Posterior cingulate gyrus (tissue), 11 donors: ENCODE measurements around the gene KHK.
"Not testable (repeated sequence)": the region's sequence is repeated elsewhere in the genome, so short reads cannot be mapped to it uniquely, and the experiment has no call there.

Experiments used
- DNase-seq, 10 donors: peaks; one replicate each; pipeline versions ENCODE4 v3.0.0 to v3.0.0-alpha.2; 2020 to 2021; ENCODE audit warnings: mixed read lengths in 3 of 10
- intact Hi-C: fragments of 100-400 bp; cut with DNase I; formaldehyde crosslinking; loops from one replicate; pipeline ENCODE4 v1.15.1; 2023

Gene KHK

GRCh38 chr2:27058210-27058609 lies 28.4 kb upstream of the KHK start:
- intact Hi-C loops, result no loop called here
- peak in 1 of 10 donors; percentile 45 for DNase-seq

DNA sequence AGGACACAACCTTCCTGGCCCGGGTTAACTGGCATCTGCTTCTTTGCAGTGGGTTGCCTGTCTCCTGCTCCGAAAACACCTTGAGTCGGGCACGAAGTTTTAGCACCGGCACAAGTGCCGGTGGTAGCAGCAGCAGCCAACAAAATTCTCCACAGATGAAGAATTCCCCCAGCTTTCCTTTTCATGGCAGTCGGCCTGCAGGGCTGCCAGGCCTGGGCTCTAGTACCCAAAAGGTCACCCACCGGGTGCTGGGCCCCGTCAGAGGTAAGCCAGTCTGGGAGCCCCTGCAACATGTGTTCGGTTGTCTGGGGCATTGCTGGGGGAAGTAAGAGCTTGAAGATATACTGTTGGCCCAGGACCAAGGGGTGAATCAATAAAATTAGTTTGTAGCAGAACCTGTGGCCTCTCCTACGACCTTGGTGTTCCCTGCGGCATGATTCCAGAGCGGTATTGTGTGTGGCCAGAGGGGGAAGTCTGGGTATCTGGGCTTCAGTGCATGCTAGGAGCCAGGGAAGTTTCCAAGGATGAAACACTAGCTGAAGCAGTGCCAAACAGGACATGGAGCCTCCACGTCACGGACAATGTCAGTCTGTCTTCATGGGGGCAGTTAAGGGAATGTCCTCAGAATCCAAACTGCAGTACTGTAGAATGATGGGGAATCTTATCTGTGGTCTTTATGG lies 27.3 kb upstream of the KHK start:
- intact Hi-C loops, result no loop called here
- no peak for DNase-seq

DNA sequence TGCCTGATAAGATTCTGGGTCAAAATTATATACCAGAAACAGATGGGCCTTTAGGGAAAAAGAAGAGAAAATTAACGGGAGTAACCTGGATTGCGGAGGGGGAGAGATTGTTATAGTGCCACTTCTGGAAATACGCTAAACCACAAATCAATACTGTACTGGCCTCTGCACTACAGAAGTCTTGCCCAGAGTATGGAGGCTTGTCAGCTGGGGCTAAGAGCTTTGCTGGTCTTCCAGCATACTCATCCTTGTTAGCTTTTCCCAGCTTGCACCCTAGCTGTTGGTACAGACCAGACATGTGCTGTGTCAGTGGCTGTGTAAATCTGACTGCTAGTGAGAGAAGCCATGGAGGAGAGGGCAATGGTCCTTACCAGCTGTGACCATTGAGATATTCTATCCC lies 26.2 kb upstream of the KHK start:
- intact Hi-C loops, result no loop called here
- DNase-seq, result peak in 1 of 10 donors; percentile 12

- DNase-seq, result peak in 1 of 10 donors; percentile 7
- intact Hi-C loops, result no loop called here
These were observed 21.4 kb upstream of the KHK start for GRCh38 chr2:27065128-27065527.

DNA sequence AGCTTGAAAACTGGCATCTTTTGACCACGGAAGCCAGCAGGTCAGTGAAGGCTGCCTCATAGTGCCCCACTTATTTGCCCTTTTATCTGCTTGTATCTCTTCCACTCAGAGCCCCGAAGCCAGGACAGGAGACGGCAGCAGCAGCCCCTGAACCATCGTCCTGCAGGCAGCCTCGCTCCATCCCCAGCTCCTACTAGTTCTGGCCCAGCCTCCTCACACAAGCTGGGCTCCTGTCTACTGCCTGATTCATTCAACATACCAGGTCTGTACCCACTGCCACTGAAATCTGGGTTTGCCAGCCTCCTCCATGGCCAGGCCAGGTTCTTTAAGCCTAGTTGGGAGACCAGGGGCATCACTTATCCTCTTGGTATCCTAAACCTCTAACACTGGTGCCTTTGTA lies 19.2 kb upstream of the KHK start:
- intact Hi-C loops, result no loop called here
- peak in 1 of 10 donors; percentile 27 for DNase-seq

- intact Hi-C loops, result no loop called here
- peak in 1 of 10 donors; percentile 33 for DNase-seq
These were observed 17.1 kb upstream of the KHK start for GRCh38 chr2:27069436-27069835.

- DNase-seq, result peak in 2 of 10 donors; percentile 26 to 54
- intact Hi-C loops, result no loop called here
These were observed 16.5 kb upstream of the KHK start for GRCh38 chr2:27069961-27070618.

DNA sequence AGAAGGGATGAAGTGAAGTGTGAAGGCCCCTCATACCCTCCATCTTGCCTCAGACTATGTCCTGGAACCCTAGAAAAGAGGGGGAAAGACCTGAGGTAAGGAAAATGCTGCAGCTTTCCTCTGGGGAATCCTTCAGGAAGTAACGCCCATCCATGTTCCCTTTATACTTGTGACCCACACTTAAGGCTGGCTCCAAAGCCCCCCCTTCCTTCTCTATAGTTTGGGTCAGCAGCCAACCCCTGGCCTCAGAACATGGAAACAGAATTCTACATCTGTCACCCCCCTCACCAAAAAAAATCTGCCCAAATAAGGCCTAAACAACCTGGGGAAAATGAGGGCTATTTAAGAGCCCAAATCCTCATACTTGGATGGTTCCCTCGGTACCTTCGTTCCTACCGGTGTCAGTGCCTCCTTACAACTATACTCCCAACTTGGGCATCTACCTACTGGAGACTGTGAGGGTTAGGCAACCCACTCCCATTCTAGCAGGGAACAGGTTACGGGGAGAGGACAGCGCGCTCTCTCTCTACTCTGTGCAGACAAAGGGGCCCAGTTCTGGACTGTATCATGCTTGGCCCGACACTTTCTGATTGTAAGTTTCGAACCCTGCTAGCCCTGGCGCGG lies 15.8 kb upstream of the KHK start:
- peak in 1 of 10 donors; percentile 4 for DNase-seq
- intact Hi-C loops, result no loop called here

GRCh38 chr2:27071277-27071989 lies 15.1 kb upstream of the KHK start, which contains the start of gene OST4:
Gene OST4 (minus strand): TSS chr2:27071654.
- peak; percentile 89 to 99 (median 95) for DNase-seq
- intact Hi-C loops, result no loop called here

DNA sequence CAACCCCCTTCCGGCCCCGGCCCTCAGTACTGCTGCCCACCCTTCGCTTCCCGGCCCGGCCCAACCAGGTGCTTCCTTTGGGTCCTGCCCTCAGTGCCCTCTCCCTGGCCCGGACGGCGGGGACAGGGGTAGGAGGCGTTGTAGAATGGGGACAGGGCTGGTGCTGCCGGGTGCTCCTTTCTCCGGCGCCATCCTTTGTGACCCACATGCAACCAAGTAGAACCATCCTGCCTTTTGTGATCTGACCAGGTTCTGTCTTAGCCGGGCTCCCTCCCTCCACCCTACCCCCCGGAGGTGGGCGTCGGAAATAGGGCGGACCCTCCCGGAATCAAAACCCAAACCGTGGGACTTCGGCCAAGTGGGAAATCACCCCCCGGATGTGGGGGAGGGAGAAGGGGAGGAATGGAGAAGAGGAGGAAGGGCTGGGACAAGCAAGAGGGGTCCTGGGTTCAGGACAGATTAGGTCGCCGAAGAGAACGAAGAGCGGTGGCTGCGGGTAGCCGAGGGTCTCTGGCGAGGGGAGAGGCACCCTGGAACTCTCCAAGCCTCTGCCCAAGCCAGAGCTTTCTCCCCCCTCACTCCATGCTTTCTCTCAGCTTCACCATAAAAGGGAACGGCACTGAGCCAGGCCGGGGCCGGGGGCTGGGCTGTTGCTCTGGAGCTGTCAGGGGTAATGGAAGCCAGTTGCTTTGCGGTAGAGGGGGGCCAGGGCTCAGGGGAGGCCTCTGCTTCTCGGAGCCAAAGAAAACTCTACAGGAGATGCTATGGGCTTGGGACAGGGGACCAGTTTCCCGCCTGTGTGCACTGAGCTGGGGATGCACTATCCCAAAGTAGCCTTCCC lies 14.4 kb upstream of the KHK start:
- intact Hi-C loops, result no loop called here
- peak in 4 of 10 donors; percentile 33 to 90 (median 81) for DNase-seq

- intact Hi-C loops, result no loop called here
- no peak for DNase-seq
These were observed 13.7 kb upstream of the KHK start for GRCh38 chr2:27072920-27073319.

DNA sequence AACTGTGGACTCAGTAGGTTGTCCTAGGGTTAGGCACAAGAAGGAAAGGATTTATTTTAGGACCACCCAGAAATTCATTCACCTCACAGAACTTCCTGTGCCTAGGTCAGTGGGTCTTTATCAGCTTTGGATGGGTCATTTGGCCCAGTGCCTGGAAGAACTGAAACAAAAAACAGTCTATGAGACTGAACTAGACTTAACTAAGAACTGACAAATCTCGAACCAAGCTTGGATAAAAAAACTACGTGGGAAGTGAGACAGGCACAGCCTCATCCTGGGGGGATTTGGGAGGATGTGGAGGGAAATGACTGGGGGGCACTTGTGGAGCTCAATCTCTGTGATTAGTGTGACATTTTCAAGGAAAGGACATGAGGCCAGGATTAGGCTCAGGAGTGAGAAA lies 12.8 kb upstream of the KHK start:
- DNase-seq, result no peak
- intact Hi-C loops, result no loop called here

- peak in 2 of 10 donors; percentile 44 to 66 for DNase-seq
- intact Hi-C loops, result no loop called here
These were observed 11.6 kb upstream of the KHK start for GRCh38 chr2:27074738-27075565.

GRCh38 chr2:27075566-27075871 lies 11.1 kb upstream of the KHK start:
- intact Hi-C loops, result not testable (repeated sequence)

GRCh38 chr2:27076323-27076722 lies 10.2 kb upstream of the KHK start:
- DNase-seq, result peak in 1 of 10 donors; percentile 7
- intact Hi-C loops, result no loop called here

More at GRCh38 chr2:27075566-27075871, 11.1 kb upstream of the KHK start:
- DNase-seq, result peak in 1 of 10 donors; percentile 27

DNA sequence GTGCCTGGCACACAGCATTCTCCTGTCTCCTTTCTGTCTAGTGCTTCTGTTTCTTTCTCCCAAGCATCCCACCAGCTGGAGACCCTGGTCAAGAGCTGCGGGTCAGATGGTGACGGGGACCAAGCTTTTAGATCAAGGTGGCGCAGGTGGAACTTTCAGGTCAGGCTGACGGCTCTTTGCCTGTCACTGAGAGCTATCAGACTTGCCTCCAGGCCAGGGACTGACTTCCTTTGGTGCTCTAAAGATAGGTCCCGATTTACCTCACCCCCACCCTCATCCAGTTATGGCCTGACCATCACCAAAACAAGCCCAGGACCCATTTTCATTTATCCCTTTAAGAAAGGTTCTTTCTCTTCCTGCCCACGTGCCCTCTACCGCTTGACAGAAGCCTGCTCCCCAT lies 9.3 kb upstream of the KHK start:
- peak in 2 of 10 donors; percentile 23 to 52 for DNase-seq
- intact Hi-C loops, result no loop called here

DNA sequence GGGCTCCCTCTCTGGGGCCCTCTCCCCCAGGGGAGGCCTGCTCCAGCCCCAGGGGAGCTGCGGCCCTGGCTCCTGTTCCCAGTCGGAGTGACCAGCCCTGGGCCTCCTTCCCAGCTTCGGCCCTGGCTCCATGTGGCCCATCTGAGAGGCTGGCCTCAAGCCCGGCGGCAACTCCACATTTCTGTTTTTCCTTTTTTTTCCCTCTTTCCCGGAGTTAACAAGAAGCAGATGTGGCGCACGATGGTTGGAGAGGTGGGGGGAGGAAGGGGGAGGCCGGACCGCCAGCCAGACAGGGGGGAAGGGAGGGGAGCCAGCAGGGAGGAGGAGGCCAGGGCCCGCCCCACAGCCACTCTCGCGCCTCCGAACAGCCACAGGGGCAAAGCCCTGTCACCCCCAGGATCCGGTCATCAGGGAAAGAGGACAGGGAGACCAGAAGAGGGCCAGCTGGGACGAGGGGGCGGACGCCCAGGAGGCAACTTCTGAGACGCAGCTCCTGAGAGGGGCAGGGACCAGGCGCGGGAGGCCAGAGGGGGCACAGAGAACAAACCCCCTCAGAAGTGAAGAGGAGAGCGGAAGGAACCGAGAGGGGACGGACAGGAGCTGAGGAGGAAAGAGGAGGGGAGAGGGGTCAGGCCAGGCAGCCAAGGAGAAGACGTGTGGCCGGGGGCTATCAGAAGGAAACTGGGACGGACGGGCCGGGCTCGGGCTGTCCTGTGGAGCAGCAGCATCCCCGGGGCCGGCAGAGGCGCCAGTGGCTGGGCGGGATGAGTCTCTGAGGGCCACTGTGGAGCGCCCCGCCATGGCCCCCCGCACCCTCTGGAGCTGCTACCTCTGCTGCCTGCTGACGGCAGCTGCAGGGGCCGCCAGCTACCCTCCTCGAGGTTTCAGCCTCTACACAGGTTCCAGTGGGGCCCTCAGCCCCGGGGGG lies 8.0 kb upstream of the KHK start, which contains the start of gene EMILIN1:
Gene EMILIN1 (plus strand): TSS at position 349 of the 928 bp plus-strand sequence. CDS start 451 bp downstream, at position 800.
- peak in 9 of 10 donors; percentile 33 to 92 (median 50) for DNase-seq
- intact Hi-C loops, result no loop called here
